ENCODE data around the gene PLD3. TPM values are rescaled to one million over a fixed set of nuclear protein-coding genes. Genes with fewer than 3 reads are reported as not detected.
A peak's percentile ranks its signal among the peaks of the same experiment; 100 is the strongest.

Gene PLD3
- total and polyA plus RNA-seq, 2 donors from 2014 or later: 175 to 207 TPM

GRCh38 chr19:40305403-40305802 lies 43.1 kb upstream of the PLD3 start:
- no peak overlapping the region for H3K9ac ChIP-seq (ENCODE audit: low read length in 3 of 3)
- no peaks in the 10 kb centered on the region for H3K36me3 ChIP-seq (ENCODE audit: control insufficient read depth in 2 of 3, insufficient read depth in 3 of 3, low read length in 3 of 3)
- peak; percentile 61 for FAIRE-seq
- H3K9me3 ChIP-seq (ENCODE audit: control insufficient read depth in 2 of 3, insufficient read depth in 1 of 3, low read length in 3 of 3): no peaks in the 10 kb centered on the region
- intact Hi-C loops (cut with DNase I): no loop called here
- no peaks in the 10 kb centered on the region for H3K4me1 ChIP-seq (ENCODE audit: control insufficient read depth in 2 of 3, insufficient read depth in 2 of 3, low read depth in 1 of 3, low read length in 3 of 3)
- H3K27me3 ChIP-seq (ENCODE audit: control insufficient read depth, insufficient read depth, low read length): no peaks in the 10 kb centered on the region
- H3K27ac ChIP-seq (ENCODE audit: low read depth in 2 of 2, low read length in 2 of 2): no peak overlapping the region
- no peak overlapping the region for H3K4me3 ChIP-seq (ENCODE audit: low read length in 3 of 3)
- peak; percentile 69 for TF ChIP-seq CTCF (IDR thresholded peaks at IDR 0.05; ENCODE audit: borderline replicate concordance, extremely low read depth, insufficient read depth)
- peak; percentile 78 to 95 (median 82) for DNase-seq

GRCh38 chr19:40309666-40310065 lies 38.8 kb upstream of the PLD3 start:
- no peaks in the 10 kb centered on the region for H3K27me3 ChIP-seq (ENCODE audit: control insufficient read depth, insufficient read depth, low read length)
- H3K36me3 ChIP-seq (ENCODE audit: control insufficient read depth in 2 of 3, insufficient read depth in 3 of 3, low read length in 3 of 3): no peaks in the 10 kb centered on the region
- no peak overlapping the region for H3K27ac ChIP-seq (ENCODE audit: low read depth in 2 of 2, low read length in 2 of 2)
- no peak for TF ChIP-seq CTCF (IDR thresholded peaks at IDR 0.05; ENCODE audit: borderline replicate concordance, extremely low read depth, insufficient read depth)
- no peaks in the 10 kb centered on the region for H3K4me1 ChIP-seq (ENCODE audit: control insufficient read depth in 2 of 3, insufficient read depth in 2 of 3, low read depth in 1 of 3, low read length in 3 of 3)
- no peak overlapping the region for H3K9ac ChIP-seq (ENCODE audit: low read length in 3 of 3)
- DNase-seq: no peak
- no peak overlapping the region for H3K4me3 ChIP-seq (ENCODE audit: low read length in 3 of 3)
- H3K9me3 ChIP-seq (ENCODE audit: control insufficient read depth in 2 of 3, insufficient read depth in 1 of 3, low read length in 3 of 3): no peaks in the 10 kb centered on the region
- intact Hi-C loops (cut with DNase I): no loop called here
- no peak for FAIRE-seq

GRCh38 chr19:40312533-40312932 lies 36.0 kb upstream of the PLD3 start:
- intact Hi-C loops (cut with DNase I): no loop called here
- no peak for TF ChIP-seq CTCF (IDR thresholded peaks at IDR 0.05; ENCODE audit: borderline replicate concordance, extremely low read depth, insufficient read depth)
- Histone ChIP-seq H3K4me3 (ENCODE audit: low read length in 3 of 3) (no peak overlapping the region), H3K9me3 (ENCODE audit: control insufficient read depth in 2 of 3, insufficient read depth in 1 of 3, low read length in 3 of 3) (no peaks in the 10 kb centered on the region), H3K27me3 (ENCODE audit: control insufficient read depth, insufficient read depth, low read length) (no peaks in the 10 kb centered on the region), H3K27ac (ENCODE audit: low read depth in 2 of 2, low read length in 2 of 2) (no peak overlapping the region), H3K4me1 (ENCODE audit: control insufficient read depth in 2 of 3, insufficient read depth in 2 of 3, low read depth in 1 of 3, low read length in 3 of 3) (no peaks in the 10 kb centered on the region), H3K9ac (ENCODE audit: low read length in 3 of 3) (no peak overlapping the region), H3K36me3 (ENCODE audit: control insufficient read depth in 2 of 3, insufficient read depth in 3 of 3, low read length in 3 of 3) (no peaks in the 10 kb centered on the region)
- DNase-seq (no peak), FAIRE-seq (no peak)
